Measurements from ENCODE around the gene TGM5. TPM values are rescaled to one million over a fixed set of nuclear protein-coding genes. Genes with fewer than 3 reads are reported as not detected.

Gene TGM5
- total RNA-seq, 1 experiment from 2014 or later: 0.13 TPM

- peak; percentile 64 for DNase-seq (ENCODE audit: low read depth, low spot score)
- in situ Hi-C loops (cut with HindIII; ENCODE audit: low pct_unique_long_range_greater_than_20kb, low sequenced_read_pairs): no loop called here
Observed at GRCh38 chr15:43187544-43188155, 79.1 kb downstream of the TGM5 start.

- no peak for DNase-seq (ENCODE audit: low read depth, low spot score)
- in situ Hi-C loops (cut with HindIII; ENCODE audit: low pct_unique_long_range_greater_than_20kb, low sequenced_read_pairs): no loop called here
Observed at GRCh38 chr15:43186003-43186353, 80.8 kb downstream of the TGM5 start.

- DNase-seq (ENCODE audit: low read depth, low spot score): peak; percentile 90
- in situ Hi-C loops (cut with HindIII; ENCODE audit: low pct_unique_long_range_greater_than_20kb, low sequenced_read_pairs): no loop called here
Observed at GRCh38 chr15:43185157-43186002, 81.3 kb downstream of the TGM5 start, which contains the start of gene CCNDBP1. Gene CCNDBP1 (plus strand): TSS chr15:43185403. CDS start chr15:43185499, 96 bp downstream.

- in situ Hi-C loops (cut with HindIII; ENCODE audit: low pct_unique_long_range_greater_than_20kb, low sequenced_read_pairs): no loop called here
- no peak for DNase-seq (ENCODE audit: low read depth, low spot score)
Observed at GRCh38 chr15:43184407-43185124, 82.2 kb downstream of the TGM5 start.

- no peak for DNase-seq (ENCODE audit: low read depth, low spot score)
- in situ Hi-C loops (cut with HindIII; ENCODE audit: low pct_unique_long_range_greater_than_20kb, low sequenced_read_pairs): no loop called here
Observed at GRCh38 chr15:43183270-43183669, 83.5 kb downstream of the TGM5 start.

Small RNA genes lying within 50 kb of the gene (small RNA-seq; reads per million reads assigned to genes)
- gene RF00019: 0 reads per million in 2 experiments

Other genes starting within 250 kb of the TGM5 start
- 28.4 and 28.7 TPM in 2 replicates for gene UBR1, start 160.9 kb downstream of the TGM5 start, total RNA-seq (2014; rRNA removed; shearing (Covaris generic))
- gene TMEM62, start 133.3 kb downstream of the TGM5 start, total RNA-seq (2014; rRNA removed; shearing (Covaris generic)): 21.6 and 22.0 TPM in 2 replicates
- gene CCNDBP1, start 81.5 kb downstream of the TGM5 start, total RNA-seq (2014; rRNA removed; shearing (Covaris generic)): 63.2 and 64.0 TPM in 2 replicates
- gene EPB42, start 45.9 kb downstream of the TGM5 start, total RNA-seq (2014; rRNA removed; shearing (Covaris generic)): not detected in 2 replicates
- gene TGM7, start 35.3 kb upstream of the TGM5 start, total RNA-seq (2014; rRNA removed; shearing (Covaris generic)): not detected in 2 replicates
- gene LCMT2, start 63.6 kb upstream of the TGM5 start, total RNA-seq (2014; rRNA removed; shearing (Covaris generic)): 16.0 and 16.3 TPM in 2 replicates
- gene ZSCAN29, start 104.1 kb upstream of the TGM5 start, total RNA-seq (2014; rRNA removed; shearing (Covaris generic)): 21.0 and 23.1 TPM in 2 replicates
- gene TUBGCP4, start 104.2 kb upstream of the TGM5 start, total RNA-seq (2014; rRNA removed; shearing (Covaris generic)): 7.9 and 9.2 TPM in 2 replicates
- gene TP53BP1, start 226.2 kb upstream of the TGM5 start, total RNA-seq (2014; rRNA removed; shearing (Covaris generic)): 25.9 and 30.7 TPM in 2 replicates

All from SK-MEL-5 (cell line).